ENCODE results near the gene AREL1. TPM values are rescaled to one million over a fixed set of nuclear protein-coding genes. Genes with fewer than 3 reads are reported as not detected.
"Not testable (repeated sequence)": the region's sequence is repeated elsewhere in the genome, so short reads cannot be mapped to it uniquely, and the experiment has no call there.

AREL1 gene, protein sequence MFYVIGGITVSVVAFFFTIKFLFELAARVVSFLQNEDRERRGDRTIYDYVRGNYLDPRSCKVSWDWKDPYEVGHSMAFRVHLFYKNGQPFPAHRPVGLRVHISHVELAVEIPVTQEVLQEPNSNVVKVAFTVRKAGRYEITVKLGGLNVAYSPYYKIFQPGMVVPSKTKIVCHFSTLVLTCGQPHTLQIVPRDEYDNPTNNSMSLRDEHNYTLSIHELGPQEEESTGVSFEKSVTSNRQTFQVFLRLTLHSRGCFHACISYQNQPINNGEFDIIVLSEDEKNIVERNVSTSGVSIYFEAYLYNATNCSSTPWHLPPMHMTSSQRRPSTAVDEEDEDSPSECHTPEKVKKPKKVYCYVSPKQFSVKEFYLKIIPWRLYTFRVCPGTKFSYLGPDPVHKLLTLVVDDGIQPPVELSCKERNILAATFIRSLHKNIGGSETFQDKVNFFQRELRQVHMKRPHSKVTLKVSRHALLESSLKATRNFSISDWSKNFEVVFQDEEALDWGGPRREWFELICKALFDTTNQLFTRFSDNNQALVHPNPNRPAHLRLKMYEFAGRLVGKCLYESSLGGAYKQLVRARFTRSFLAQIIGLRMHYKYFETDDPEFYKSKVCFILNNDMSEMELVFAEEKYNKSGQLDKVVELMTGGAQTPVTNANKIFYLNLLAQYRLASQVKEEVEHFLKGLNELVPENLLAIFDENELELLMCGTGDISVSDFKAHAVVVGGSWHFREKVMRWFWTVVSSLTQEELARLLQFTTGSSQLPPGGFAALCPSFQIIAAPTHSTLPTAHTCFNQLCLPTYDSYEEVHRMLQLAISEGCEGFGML
- total RNA-seq (2021) (98.4 and 108 TPM in 2 replicates), Bru-seq, nascent RNA (percentile 97 among the genes with signal in this experiment), BruChase-seq, experiment 1, labeled RNA remaining after a 2-hour chase (percentile 96 among the genes with signal in this experiment), BruChase-seq, experiment 2, labeled RNA remaining after a 6-hour chase (percentile 91 among the genes with signal in this experiment)
- long read RNA-seq, full-length matches to known transcripts: 8 of 97 reads
- long read RNA-seq, partial matches to known transcripts: 8 of 97 reads
- long read RNA-seq, other reads (novel, unspliced or antisense): 81 of 97 reads

DNA sequence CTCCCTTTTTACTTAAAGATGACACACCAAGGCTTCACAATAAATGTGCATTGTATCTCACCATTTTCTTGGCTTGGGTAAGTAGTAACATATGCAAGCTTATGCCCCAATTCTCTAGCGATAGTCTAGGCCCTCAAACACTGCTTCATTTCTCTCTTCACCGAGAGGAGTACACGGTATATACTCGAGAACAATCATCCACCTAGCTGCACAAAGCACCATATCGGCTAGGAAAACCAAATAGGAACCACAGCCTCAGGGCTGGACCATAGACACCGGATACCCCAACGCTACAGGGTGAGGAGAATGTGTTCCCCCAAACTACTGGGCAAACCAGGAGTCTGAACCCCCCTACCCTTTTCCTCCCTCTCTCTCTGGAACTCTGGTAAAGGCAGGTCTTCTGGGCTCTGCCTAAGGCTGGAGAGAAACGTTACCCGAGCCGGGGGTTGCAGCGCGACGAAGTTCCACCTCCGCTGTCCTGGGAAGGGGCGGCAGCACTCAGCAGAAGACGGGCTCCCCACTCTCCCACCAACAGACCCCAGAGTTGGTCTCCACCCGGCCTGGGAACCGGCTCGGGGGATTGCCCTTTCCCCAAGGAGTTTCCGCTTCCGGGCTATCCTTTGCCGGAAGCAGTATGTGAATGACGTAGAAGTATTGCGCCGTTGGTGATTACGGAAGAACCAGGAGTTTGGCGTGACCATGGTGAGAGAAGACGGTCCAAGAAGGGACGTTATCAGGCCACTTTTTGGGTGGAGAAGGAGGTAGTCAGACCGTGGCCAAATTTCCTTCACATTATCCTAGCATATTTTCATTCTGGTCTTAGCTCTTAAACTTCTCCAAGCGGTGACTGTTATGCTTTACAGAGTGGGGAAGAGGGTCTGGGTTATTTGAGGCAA lies at the start of gene AREL1, which contains the start of gene FCF1:
TSS of gene AREL1 (minus strand) at position 582 of the 896 bp plus-strand sequence. CDS start 27,465 bp downstream, outside the sequence.
TSS of gene FCF1 (plus strand) at position 646 of the 896 bp plus-strand sequence. CDS start at position 700, 54 bp downstream.
- Histone ChIP-seq H3F3A (ENCODE audit: insufficient read depth, low read depth) (peaks cover 32% of the 10 kb centered on the region), H4K20me1 (ENCODE audit: insufficient read depth) (peaks cover 27% of the 10 kb centered on the region), H3K4me1 (replicated peaks; ENCODE audit: insufficient read depth) (peaks cover 21% of the 10 kb centered on the region), H3K79me2 (ENCODE audit: low read depth) (peaks cover 72% of the 10 kb centered on the region), H2AFZ (peak within 1 kb of the TSS; percentile 91), H3K4me2 (peak within 1 kb of the TSS; percentile 89), H3K27ac (peak within 1 kb of the TSS; percentile 27; the same call in 1 of the 2 replicates), H3K36me3 (ENCODE audit: low read depth) (peaks cover 28% of the 10 kb centered on the region), H3K27me3 (ENCODE audit: insufficient read depth, low read depth) (no peaks in the 10 kb centered on the region), H3K9me2 (ENCODE audit: insufficient read depth) (no peaks in the 10 kb centered on the region), H3K9me3 (ENCODE audit: insufficient read depth, low read depth) (no peaks in the 10 kb centered on the region; the same call in 1 of the 2 replicates), H3K4me3 (peak within 1 kb of the TSS; percentile 67)
- TF ChIP-seq CTCF (conservative IDR thresholded peaks at IDR 0.05) (no peak), EZH2 (IDR thresholded peaks at IDR 0.05; ENCODE audit: low read depth) (no peak)
- TSS peak; percentile 73 for BruUV-seq (replicated peaks)
- DNase-seq: peak; percentile 86 to 92
- ChIA-PET CTCF (interaction anchor here (0.7 to 2.7 kb wide), 2 partner anchors 103 to 185 kb away, joined by 3 to 14 read pairs; no protein-coding TSS in a partner anchor), POLR2A (ENCODE audit: unreplicated experiment) (interaction anchor here (0.6 kb wide), 3 partner anchors 42 to 411 kb away, joined by 3 to 11 read pairs (median 9); no protein-coding TSS in a partner anchor)
- intact Hi-C loops (cut with micrococcal nuclease; ENCODE audit: unreplicated experiment): loop anchor here (1.0 to 2.0 kb wide), 4 partner anchors 40 to 103 kb away; partner anchors contain the start of gene YLPM1

DNA sequence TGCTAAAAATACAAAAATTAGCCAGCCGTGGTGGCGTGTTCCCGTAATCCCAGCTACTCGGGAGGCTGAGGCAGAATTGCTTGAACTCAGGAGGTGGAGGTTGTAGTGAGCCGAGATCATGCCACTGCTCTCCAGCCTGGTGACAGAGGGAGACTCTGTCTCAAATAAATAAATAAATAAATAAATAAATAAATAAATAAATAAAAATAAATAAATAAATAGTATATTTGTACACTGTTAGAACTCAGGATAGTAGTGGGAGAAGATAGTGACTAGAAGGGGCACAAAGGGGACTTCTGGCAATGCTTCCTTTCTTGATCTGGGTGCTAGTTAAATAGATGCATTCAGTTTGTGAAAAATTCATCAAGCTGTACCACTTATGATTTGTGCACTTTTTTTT lies 45.6 kb upstream of the AREL1 start:
- H3K27ac ChIP-seq; H3K9me3 ChIP-seq (ENCODE audit: insufficient read depth, low read depth); H3K9me2 ChIP-seq (ENCODE audit: insufficient read depth); H2AFZ ChIP-seq; BruUV-seq (replicated peaks); H3K4me2 ChIP-seq; H4K20me1 ChIP-seq (ENCODE audit: insufficient read depth); CTCF ChIA-PET; H3K36me3 ChIP-seq (ENCODE audit: low read depth); H3F3A ChIP-seq (ENCODE audit: insufficient read depth, low read depth); H3K27me3 ChIP-seq (ENCODE audit: insufficient read depth, low read depth); H3K79me2 ChIP-seq (ENCODE audit: low read depth); H3K4me3 ChIP-seq; intact Hi-C loops (cut with micrococcal nuclease; ENCODE audit: unreplicated experiment); DNase-seq; H3K4me1 ChIP-seq (replicated peaks; ENCODE audit: insufficient read depth): not testable (repeated sequence)
- POLR2A ChIA-PET (ENCODE audit: unreplicated experiment): interaction anchor here (0.6 kb wide), 1 partner anchor 493 kb away, joined by 24 read pairs; no protein-coding TSS in a partner anchor

DNA sequence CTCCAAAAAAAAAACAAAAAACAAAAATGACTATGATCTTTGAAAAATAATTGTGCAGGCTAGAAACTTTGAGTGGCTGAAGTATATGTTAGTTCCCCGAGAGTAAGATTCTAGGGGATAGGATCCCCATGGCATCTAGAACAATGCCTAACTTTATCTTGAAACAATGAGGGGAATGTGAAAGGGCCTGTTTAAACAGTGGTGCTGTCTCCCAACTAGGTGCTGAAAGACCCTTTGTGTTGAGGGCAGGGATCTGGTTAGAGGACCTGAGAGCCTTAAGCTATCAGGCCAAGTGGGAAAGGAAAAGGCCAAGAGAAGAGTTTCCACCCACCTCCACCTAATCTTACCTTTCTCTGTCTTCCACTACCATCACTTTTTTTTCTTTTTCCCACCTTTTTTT lies 43.4 kb upstream of the AREL1 start:
- Histone ChIP-seq H2AFZ (no peak overlapping the region), H3K4me2 (no peak overlapping the region), H3K9me2 (ENCODE audit: insufficient read depth) (no peaks in the 10 kb centered on the region), H3F3A (ENCODE audit: insufficient read depth, low read depth) (no peaks in the 10 kb centered on the region), H3K79me2 (ENCODE audit: low read depth) (no peaks in the 10 kb centered on the region), H3K9me3 (ENCODE audit: insufficient read depth, low read depth) (no peaks in the 10 kb centered on the region), H3K4me3 (no peak overlapping the region), H3K36me3 (ENCODE audit: low read depth) (no peaks in the 10 kb centered on the region), H3K27ac (no peak overlapping the region), H4K20me1 (ENCODE audit: insufficient read depth) (no peaks in the 10 kb centered on the region), H3K4me1 (replicated peaks; ENCODE audit: insufficient read depth) (no peaks in the 10 kb centered on the region), H3K27me3 (ENCODE audit: insufficient read depth, low read depth) (no peaks in the 10 kb centered on the region)
- no peak for DNase-seq
- POLR2A ChIA-PET (ENCODE audit: unreplicated experiment): no interaction called here
- BruUV-seq (replicated peaks): no TSS peak
- intact Hi-C loops (cut with micrococcal nuclease; ENCODE audit: unreplicated experiment): no loop called here
- CTCF ChIA-PET: interaction anchor here (0.7 kb wide), 1 partner anchor 26 kb away, joined by 3 read pairs; no protein-coding TSS in a partner anchor
- TF ChIP-seq EZH2 (IDR thresholded peaks at IDR 0.05; ENCODE audit: low read depth) (no peak), CTCF (conservative IDR thresholded peaks at IDR 0.05) (no peak)

Measured in PC-9 (cell line).